Small intestine (tissue), 7 donors: ENCODE results near the gene XPR1. TPM values are rescaled to one million over a fixed set of nuclear protein-coding genes. Genes with fewer than 3 reads are reported as not detected.

Source experiments
- DNase-seq, 2 donors: peaks; one replicate each; pipeline versions ENCODE4 v3.0.0 to v3.0.0-alpha.2; 2013
- FAIRE-seq: peaks from 2 replicates; lab custom pipeline; 2012; peaks lifted over from hg19 to GRCh38; lab: Jason Lieb, UNC
- H3K27ac ChIP-seq, 3 donors: one replicate each; pipeline ENCODE4 v1.5.1; 2013; ENCODE audit warnings: low read length in 2 of 3, mild to moderate bottlenecking in 2 of 3, control low read depth in 1 of 3, inconsistent platforms in 1 of 3, low read depth in 1 of 3, moderate library complexity in 1 of 3
- H3K27me3 ChIP-seq, 3 donors: one replicate each; pipeline ENCODE4 v1.6.1; 2013; ENCODE audit warnings: low read length in 3 of 3, inconsistent platforms in 1 of 3; ENCODE audit not compliant: control insufficient read depth in 3 of 3, insufficient read depth in 3 of 3
- H3K36me3 ChIP-seq, 3 donors: one replicate each; pipeline ENCODE4 v1.6.1; 2013; ENCODE audit warnings: low read length in 3 of 3, inconsistent platforms in 1 of 3, low read depth in 1 of 3, mild to moderate bottlenecking in 1 of 3, moderate library complexity in 1 of 3; ENCODE audit not compliant: control insufficient read depth in 3 of 3, insufficient read depth in 2 of 3
- H3K4me1 ChIP-seq, 3 donors: one replicate each; pipeline ENCODE4 v1.6.1; 2013; ENCODE audit warnings: low read length in 2 of 3, inconsistent platforms in 1 of 3, low read depth in 1 of 3, mild to moderate bottlenecking in 1 of 3, moderate library complexity in 1 of 3; ENCODE audit not compliant: control insufficient read depth in 3 of 3, insufficient read depth in 2 of 3
- H3K4me3 ChIP-seq, 3 donors: one replicate each; pipeline ENCODE4 v1.5.1; 2013; ENCODE audit warnings: low read length in 3 of 3, control low read depth in 1 of 3, inconsistent platforms in 1 of 3, low read depth in 1 of 3, mild to moderate bottlenecking in 1 of 3, moderate library complexity in 1 of 3
- H3K9me3 ChIP-seq, 2 donors: one replicate each; pipeline ENCODE4 v1.6.1; 2013; ENCODE audit warnings: low read depth in 1 of 2, low read length in 1 of 2; ENCODE audit not compliant: control insufficient read depth in 2 of 2, insufficient read depth in 1 of 2
- whole genome bisulfite sequencing, 3 donors: extraction: QIAGEN DNeasy Blood & Tissue Kit; methylation state at CpG; one replicate each; pipeline ENCODE4 v1.1.7; 2013; 5-methylcytosine and 5-hydroxymethylcytosine counted together
- polyA plus RNA-seq, 4 donors: library from polyadenylated mRNA; stranded (reverse) in 3 of 4; unstranded in 1 of 4; fragments of 200-250 nt in 3 of 4; fragments of 120-200 nt in 1 of 4; gene quantifications; one replicate each; pipeline versions ENCODE4 v1.2.1 to v1.2.3, GENCODE V29; 2013
- donor health status: healthy with polysubstance abuse.
- donor health status: control.
- donor health status: control.
- donor health status: Bipolar disorder and iron deficiency.
- donor health status: healthy.

The XPR1 gene
- polyA plus RNA-seq, 4 donors = 5.1 to 27.3 (median 8.5) TPM

DNA sequence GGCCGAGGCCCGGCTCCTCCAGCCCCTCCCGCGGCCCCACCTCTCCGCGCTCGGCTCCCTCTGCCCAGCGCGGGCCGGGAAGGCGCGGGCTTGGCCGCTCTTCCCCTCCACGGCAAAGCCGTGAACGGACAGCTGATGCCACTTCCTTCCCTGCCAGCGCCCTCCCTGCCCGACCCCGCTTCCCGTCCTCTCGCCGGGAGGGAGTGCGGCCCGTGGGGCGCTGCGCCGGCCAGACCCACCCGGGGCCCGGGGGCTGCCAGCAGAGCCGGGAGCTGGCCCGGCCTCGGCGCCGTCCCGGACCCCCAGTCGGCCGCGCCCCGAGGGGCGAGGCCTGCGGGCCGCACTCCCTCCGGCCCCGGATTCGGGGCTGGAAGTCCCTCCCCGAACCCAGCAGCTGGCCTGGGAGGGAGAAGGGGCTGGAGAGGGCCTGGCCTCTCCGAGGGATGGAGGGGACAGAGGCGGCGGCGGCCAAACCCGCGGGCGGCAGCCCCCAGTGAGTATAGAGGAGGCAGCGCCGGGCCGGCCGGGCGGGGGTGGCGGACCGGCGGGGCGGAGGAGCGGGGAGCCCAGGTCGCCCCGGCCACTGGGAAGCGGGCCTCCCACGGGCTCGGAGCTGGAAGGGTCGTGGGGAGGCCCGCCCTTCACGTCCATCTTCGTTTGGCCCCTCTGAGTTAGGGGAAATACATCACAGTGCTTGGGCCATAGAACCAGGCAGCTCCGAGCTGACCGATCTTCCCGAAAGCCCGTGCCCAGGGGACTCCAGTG, 281.2 kb downstream of the XPR1 start, which contains the start of gene KIAA1614:
KIAA1614 (plus strand) TSS at position 97 of the 765 bp plus-strand sequence; CDS start at position 444, 347 bp downstream.
- H3K9me3 ChIP-seq = no peaks in the 10 kb centered on the region
- FAIRE-seq = no peak
- peaks cover 0 to 25% (median 3%) of the 10 kb centered on the region in 3 donors for H3K27me3 ChIP-seq
- H3K4me1 ChIP-seq = peaks cover 0 to 3% (median 0%) of the 10 kb centered on the region in 3 donors
- 6 to 12% (median 8%) methylated on average over 47 to 76 of the region's 76 CpGs for WGBS, 3 donors
- peak within 1 kb of the TSS; percentile 48 to 53 (median 52) for H3K4me3 ChIP-seq
- H3K36me3 ChIP-seq = peaks cover 0 to 8% (median 0%) of the 10 kb centered on the region in 3 donors
- H3K27ac ChIP-seq = peak within 1 kb of the TSS; percentile 12 to 78 (median 62)
- DNase-seq = peak in 1 of 2 donors; percentile 66

DNA sequence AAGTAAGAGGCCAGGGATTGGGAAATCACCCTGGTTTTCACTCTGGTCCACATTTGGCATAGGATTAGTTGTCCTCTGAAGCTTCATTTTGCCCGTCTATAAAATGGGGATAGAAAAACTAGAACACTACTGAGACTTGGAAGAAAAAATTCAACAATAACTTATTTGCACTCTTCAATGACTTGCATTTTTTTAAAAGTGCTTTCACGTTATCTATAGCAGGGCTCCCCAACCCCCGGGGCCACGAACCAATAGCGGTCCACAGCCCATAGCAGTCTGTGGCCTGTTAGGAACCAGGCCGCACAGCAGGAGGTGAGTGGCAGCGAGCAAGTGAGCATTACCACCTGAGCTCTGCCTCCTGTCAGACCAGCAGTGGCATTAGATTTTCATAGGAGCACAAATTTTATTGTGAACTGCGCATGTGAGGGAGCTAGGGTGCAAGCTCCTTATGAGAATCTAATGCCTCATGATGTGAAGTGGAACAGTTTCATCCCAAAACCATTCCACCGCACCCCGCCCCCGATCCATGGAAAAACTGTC, 283.7 kb downstream of the XPR1 start:
- Histone ChIP-seq H3K4me1 (peaks cover 0 to 3% (median 0%) of the 10 kb centered on the region in 3 donors), H3K27me3 (peaks cover 0 to 25% (median 3%) of the 10 kb centered on the region in 3 donors), H3K27ac (no peak overlapping the region), H3K4me3 (no peak overlapping the region), H3K9me3 (no peaks in the 10 kb centered on the region), H3K36me3 (peaks cover 0 to 10% (median 0%) of the 10 kb centered on the region in 3 donors)
- DNase-seq (no peak), FAIRE-seq (no peak)
- 87 to 93% (median 93%) methylated on average over 11 of the region's 11 CpGs for WGBS, 3 donors

DNA sequence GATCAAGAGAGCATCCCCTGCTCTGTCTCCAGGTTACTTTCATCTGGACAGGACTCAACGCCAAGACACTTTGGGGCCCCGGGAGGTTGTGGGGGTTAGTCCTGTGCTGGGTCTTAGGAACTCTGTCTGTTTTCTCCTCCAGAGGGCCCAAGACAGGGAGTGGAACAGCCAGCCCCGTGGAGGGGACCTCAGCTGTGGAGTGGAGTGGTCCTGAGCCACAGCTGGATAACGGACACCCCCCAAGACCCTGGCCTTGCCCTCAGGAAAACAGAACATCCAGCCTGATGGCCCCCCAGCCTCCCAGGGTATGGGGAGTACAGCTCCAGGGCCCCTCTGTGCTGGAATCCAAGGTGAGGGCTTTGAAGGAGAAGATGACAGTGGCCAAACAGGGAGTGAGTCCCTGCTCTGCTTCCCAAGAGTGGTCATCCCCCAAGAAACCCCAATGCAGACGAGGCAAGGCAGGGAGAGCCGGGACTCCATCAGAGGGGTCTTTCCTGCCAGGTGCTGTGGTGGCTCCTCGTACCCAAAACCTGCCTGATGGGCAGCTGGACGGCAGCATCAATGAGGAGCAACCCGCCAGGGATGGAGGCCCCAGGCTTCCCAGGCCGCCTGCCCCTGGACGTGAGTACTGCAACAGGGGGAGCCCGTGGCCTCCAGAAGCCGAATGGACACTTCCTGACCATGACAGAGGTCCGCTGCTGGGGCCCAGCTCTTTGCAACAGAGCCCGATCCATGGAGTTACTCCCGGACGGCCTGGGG, 284.4 kb downstream of the XPR1 start:
- 87 to 90% (median 89%) methylated on average over 17 of the region's 17 CpGs for WGBS, 3 donors
- Histone ChIP-seq H3K4me3 (no peak overlapping the region), H3K9me3 (no peaks in the 10 kb centered on the region), H3K27ac (no peak overlapping the region), H3K27me3 (peaks cover 0 to 25% (median 3%) of the 10 kb centered on the region in 3 donors), H3K4me1 (peaks cover 0 to 3% (median 0%) of the 10 kb centered on the region in 3 donors), H3K36me3 (peaks cover 0 to 10% (median 0%) of the 10 kb centered on the region in 3 donors)
- DNase-seq = no peak
- FAIRE-seq = no peak

DNA sequence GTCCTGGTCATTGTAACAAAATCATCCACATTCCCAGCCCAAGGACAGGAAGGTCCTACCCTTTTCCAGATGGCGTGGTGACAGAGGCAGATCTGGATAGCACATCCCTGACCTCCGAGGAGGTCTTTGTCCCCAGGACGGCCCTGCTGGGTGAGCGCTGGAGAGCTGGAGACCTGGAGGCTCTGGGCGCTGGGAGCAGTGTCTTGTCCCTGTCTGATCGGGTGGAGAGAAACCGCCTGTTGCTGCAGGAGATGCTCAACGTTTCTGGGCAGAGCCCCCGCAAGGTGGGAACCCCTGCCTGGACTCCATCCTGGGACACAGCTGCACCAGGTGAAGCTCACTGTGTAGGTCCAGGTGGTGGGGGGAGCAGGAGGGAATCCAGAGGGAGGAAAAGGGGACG, 284.9 kb downstream of the XPR1 start:
- DNase-seq (no peak), FAIRE-seq (no peak)
- Histone ChIP-seq H3K4me3 (no peak overlapping the region), H3K36me3 (peaks cover 0 to 10% (median 0%) of the 10 kb centered on the region in 3 donors), H3K9me3 (no peaks in the 10 kb centered on the region), H3K27ac (no peak overlapping the region), H3K4me1 (peaks cover 0 to 3% (median 0%) of the 10 kb centered on the region in 3 donors), H3K27me3 (peaks cover 0 to 20% (median 3%) of the 10 kb centered on the region in 3 donors)
- 76 to 86% (median 79%) methylated on average over 10 of the region's 10 CpGs for WGBS, 3 donors

DNA sequence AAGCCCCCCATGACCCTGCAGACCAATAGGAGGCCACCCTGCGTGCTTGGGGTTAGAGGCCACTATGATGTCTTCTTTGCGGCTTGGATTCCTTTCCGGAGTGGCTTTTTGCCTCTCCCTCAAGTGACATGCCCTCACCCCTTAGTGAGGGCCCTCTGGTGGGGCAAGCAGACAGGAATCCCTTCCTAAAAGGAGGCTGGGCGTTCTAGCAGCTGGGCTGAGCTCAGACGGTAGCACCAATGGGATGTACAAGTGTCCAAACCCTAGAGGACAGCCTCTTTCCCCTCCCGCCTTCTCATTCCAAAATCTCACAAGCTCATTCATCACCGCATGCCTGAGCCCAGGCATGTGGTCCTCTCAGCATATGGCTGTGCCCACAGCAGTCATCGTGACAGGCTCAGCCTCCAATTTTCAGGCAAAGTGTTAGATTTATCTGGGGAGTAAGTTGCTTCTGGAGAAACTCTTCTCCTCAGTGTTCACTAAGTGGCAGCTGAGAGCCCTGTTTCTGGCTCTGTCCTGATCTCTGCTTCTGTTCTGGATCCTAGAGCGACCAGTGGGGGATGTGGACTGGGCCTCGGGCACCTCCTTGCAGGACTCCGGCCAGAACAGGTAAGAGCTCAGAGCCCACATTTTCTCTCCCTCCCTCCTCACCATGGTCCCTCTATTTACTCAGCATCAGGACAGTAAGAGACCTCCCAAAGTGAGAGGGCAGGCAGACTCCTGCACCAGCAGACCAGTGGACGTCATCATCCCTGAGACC, 285.7 kb downstream of the XPR1 start:
- WGBS, 3 donors = 69 to 80% (median 80%) methylated on average over 12 of the region's 12 CpGs
- no peaks in the 10 kb centered on the region for H3K9me3 ChIP-seq
- no peak for FAIRE-seq

DNA sequence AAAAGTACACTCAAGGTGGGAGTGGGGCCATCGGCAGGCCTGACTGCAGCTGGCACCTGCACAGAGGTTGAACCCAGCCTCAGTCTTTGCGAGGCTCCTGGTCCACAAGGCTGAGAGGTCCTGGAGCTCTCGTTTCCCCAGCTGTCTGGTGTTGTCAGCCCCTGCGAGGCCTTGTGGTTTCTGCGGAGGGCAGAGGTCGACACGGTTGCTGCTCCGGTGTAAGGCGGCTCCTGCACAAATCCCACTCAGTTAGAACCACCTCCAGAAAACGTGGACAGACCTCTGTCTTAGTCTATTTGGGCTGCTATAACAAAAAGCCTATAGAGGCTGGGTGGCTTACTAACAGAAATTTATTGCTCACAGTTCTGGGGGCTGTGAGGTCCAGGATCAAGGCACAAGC, 286.7 kb downstream of the XPR1 start:
- WGBS, 3 donors = 71 to 83% (median 76%) methylated on average over 10 of the region's 10 CpGs
- H3K27ac ChIP-seq = no peak overlapping the region
- H3K36me3 ChIP-seq = peaks cover 0 to 10% (median 0%) of the 10 kb centered on the region in 3 donors
- DNase-seq (no peak), FAIRE-seq (no peak)
- no peaks in the 10 kb centered on the region for H3K9me3 ChIP-seq
- H3K4me1 ChIP-seq = peaks cover 0 to 5% (median 0%) of the 10 kb centered on the region in 3 donors
- H3K4me3 ChIP-seq = no peak overlapping the region
- peaks cover 0 to 9% (median 0%) of the 10 kb centered on the region in 3 donors for H3K27me3 ChIP-seq

More for the DNA sequence above, 285.7 kb downstream of the XPR1 start:
- Histone ChIP-seq H3K27me3 (peaks cover 0 to 15% (median 3%) of the 10 kb centered on the region in 3 donors), H3K4me3 (no peak overlapping the region), H3K27ac (no peak overlapping the region), H3K4me1 (no peaks in the 10 kb centered on the region), H3K36me3 (peaks cover 0 to 10% (median 0%) of the 10 kb centered on the region in 3 donors)
- no peak for DNase-seq

DNA sequence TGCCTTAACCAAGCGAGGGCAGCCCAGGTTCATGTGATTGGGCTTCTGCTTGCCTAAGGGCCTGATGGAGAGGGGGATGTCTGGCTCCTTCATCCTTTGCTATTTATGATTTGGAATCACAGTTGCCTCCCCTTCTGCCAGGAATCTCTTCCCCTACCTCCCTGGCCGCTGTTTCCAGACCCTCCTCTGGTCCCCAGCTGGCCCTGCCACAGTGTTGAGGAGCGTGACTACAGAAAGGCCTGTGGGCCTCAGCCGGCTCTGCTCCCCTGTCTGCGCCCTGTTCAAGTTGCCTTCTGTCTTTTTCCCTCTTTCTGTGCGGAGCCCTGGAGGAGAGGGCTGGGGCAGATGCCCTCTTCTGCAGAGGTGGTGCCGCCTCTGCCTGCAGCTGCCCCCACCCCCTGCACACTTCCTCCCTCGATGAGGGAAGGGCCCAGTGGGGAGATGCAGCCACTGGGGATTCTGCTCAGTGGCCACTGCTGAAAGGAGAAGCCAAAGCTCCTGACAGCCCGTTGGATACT, 287.4 kb downstream of the XPR1 start:
- Histone ChIP-seq H3K27ac (no peak overlapping the region), H3K36me3 (peaks cover 0 to 10% (median 0%) of the 10 kb centered on the region in 3 donors), H3K4me3 (no peak overlapping the region), H3K9me3 (no peaks in the 10 kb centered on the region), H3K27me3 (peaks cover 0 to 6% (median 0%) of the 10 kb centered on the region in 3 donors), H3K4me1 (peaks cover 0 to 6% (median 0%) of the 10 kb centered on the region in 3 donors)
- DNase-seq (no peak), FAIRE-seq (no peak)
- WGBS, 3 donors = 79 to 90% (median 90%) methylated on average over 9 of the region's 9 CpGs
